NOMO-1 treated with DMSO at 0.1 percent for 48 hours (cell line): Measurements from ENCODE around the gene CCSER2.
"Not testable (repeated sequence)": the region's sequence is repeated elsewhere in the genome, so short reads cannot be mapped to it uniquely, and the experiment has no call there.

Experiments
- DNase-seq: peaks from one replicate; lab custom pipeline; 2025; ENCODE audit not compliant: unreplicated experiment; lab: John Stamatoyannopoulos, UW

The CCSER2 gene

DNA sequence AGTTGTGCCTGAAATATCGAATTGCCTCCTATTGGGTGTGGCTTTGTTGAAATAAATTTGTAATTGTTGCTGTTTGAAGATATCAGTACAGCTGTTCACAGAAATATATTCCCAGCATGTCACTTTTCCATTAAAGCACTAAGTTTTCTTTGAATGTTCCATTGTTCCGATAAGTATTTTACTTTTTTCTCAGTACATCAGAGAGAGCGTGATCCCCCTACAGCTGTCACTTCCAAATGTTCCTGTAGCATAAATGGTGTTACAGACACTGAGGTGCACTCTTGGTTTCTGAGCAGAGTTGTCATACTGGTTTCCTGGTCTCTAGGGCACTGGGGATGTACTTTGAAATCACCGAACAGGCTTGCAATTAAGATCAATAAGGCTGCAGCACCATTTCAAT is 189.2 kb downstream of the CCSER2 start:
- no peak for DNase-seq

DNA sequence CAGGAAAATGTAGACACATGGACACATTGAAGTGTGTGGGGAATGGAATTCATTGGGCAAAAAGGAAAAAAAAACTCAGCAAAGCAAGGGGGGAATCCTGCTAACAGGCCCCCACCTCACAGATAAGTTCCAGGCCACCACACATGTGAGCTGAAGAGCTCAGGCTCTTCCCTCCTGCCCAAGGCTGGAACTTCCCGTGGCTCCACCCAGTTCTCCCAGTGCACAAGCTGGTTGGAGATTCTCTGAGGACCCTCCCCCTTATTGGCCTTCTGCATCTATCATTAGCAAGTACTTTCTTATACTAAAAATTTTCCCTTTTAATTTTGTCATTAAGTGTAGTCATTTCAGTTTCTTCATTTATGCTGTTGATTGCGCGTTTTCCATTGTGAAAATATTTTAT is 190.8 kb downstream of the CCSER2 start:
- no peak for DNase-seq

DNA sequence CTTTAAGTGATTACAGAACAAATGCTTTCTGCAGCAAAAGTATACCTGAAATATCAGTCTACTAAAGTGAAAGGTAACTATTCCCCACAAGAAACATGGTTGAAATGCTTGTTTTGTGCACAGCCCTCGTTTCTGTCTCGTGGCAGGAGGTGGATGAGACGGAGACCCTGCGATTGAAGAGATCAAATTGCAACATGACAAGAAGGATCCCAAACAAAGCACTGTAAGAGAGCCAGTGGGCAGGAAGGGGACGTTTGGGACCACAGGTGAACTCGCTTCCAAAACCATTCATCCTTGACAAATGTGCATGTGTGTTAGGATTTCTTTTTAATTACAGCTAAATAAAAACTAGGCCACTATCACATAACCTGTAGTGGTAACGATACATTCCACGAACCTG is 192.6 kb downstream of the CCSER2 start:
- DNase-seq = no peak

DNA sequence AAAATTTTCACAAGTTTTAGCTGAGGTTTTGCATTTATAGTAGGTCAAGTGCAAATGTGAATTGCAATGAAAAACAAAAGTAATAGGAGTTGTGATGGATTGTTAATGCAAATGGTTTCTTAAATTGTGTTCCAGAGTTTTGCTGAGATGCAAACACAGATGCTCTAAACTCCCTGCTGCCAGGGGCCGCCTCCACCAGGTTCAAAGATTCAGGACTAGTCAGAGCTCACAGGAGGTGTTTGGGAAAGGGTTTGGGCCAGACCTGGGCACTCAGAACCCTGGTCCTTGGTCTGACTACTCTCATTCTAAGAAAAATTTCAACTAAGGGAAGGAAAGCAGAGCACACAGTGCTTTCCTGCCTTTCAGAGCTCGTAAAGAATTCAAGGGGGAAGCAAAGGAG is 193.1 kb downstream of the CCSER2 start:
- no peak for DNase-seq

DNA sequence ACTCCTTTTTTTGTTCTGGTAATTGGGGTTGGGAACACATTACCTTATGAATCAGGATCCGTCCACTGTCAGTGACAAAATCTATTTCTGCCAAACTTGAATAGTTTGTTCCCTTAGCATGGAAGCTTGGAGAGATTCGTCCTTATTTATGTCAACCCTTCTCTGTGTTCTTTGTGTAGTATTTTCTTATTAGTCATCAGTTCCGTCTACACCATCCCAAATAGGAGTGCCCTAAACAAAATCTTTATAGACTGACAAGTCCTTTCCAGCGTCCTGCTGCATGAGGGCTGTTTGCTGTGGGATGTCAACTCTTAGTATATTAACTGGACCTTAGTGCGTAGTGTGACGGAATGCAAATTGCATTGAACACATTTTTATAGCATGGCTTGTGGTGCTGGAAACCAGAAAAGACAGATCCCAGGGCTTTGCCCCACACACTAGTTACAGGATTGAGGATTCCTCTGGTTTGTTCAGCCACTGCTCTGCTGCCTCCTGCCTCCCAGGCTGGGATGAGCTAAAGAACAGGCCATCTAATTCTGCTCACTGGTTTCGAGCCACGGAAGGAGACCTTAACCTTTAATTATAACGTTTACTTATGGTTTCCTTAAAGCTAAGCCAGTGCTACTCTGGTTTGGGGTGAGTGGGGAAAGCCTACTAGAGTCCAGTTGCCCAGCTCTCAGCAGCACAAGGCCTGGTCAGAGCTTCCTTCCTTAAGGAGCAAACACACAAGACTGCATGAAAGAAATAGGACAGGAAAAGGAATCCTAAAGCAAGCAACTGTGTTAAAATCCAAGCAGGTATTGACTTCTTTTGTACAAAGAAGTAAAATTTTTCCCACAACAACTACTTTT is 194.4 kb downstream of the CCSER2 start:
- no peak for DNase-seq

DNA sequence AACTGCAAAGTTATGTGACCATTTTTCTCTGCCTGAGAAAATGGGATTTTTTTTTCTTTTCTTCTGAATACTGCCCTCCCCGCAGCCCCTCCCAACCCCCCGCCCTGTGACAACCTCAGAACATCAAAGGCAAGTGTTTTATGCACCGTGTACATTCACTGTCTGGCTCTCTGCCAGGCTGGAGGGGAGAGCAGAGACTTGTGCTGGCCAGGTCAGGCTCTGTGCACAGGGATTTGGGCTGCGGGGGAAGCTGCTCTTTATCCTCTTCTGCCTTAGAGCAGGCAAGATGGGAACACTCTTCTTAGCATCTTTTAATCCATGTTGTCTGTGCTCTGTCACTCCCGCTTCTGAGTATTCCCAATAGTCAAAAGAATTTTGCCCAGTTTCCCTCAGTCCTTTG is 195.1 kb downstream of the CCSER2 start:
- DNase-seq = no peak

DNA sequence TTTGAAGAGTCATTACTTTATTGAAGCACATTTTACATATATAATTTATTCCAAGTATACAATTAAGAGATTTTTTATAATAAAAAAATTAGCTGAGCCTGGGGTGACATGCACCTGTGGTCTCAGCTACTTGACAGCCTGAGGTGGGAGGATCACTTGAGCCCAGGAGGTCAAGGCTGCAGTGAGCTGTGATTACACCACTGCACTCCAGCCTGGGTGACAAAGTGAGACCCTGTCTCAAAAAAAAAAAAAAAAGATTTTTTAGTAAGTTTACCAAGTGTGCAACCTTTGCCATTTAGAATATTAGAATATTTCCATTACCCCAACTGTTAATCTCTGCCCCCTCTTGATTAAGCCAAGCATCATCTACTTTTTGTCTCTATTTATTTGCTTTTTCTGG is 196.0 kb downstream of the CCSER2 start:
- no peak for DNase-seq

DNA sequence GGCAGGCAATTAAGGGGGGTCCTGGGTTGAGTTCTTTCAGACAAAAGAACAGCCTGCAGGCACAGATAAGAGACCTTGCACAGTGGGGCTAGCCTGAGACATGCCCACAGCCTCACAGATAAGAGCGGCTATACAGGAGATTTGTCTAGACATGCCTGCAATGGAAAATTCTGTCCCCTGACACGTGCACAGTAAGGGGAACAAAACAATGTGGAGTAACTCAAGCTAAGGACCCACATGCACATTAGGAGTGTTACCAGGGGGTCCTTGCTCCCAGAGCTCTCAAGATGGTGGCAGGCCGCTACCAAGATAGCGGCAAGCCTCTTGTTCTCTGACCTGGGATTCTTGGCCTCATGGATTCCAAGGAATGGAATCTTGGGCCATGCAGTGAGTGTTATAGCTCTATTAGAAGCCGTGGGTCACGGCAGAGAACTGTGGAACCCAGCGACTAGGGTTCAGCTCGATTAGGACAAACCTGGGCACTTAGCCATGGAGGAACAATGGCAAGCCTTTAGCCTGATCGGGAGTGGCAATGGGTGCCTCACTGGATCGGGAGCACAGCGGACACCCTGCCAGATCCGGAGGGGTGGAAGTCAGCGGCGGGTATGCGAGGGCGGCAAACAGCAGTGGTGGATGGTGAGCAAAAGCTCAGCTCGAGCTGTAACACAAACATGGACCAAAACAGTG is 196.9 kb downstream of the CCSER2 start:
- no peak for DNase-seq

DNA sequence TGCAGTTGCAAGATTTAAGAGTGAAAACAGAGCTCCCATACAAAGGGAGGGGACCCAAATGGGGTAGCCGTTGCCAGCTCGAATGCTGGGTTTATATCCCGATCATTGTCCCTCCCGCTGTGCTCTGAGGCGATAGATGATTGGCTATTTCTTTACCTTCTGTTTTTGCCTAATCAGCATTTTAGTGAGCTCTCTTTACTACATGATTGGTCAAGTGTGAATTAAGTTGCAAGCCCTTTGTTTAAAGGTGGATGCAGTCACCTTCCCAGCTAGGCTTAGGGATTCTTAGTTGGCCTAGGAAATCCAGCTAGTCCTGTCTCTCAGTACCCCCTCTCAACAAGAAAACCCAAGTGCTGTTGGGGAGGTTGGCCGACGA is 197.4 kb downstream of the CCSER2 start:
- not testable (repeated sequence) for DNase-seq

DNA sequence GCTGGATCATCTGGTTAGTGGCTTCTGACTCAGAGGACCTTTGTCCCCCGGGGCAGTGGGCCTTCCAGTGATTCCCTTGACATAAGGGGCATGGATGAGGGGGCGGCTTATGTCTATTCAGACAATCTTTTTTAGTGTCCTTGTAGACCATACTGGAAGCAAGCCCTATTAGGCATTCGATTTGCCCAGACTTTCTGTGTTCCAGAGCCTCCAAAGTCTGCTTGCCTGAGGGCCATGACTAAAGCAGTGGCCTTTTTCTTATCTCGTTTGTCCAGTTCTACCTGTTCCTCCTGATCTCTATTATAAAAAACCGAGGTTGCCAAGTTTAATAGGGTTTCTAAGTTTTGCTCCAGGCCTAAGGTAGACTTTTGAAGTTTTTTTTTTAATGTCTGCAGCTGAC is 199.0 kb downstream of the CCSER2 start:
- not testable (repeated sequence) for DNase-seq

DNA sequence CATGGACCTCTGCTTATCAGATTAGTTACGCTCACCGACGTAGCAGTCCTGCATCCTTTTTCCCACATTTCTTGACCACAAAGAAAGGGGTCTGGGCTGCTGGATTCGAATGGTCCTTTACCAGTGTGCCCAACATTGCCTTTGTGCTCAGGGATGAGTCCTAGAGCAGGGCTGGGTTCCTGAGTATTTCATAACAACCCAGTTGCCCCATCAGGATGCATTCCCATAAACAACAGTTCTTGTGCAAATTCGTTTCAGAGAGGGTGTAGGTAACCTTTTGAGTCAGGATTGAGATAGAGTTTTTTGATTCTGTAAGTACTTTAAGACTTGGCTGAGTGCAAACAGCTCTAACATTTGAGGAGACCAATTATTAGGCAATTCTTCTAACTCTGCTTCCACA is 200.1 kb downstream of the CCSER2 start:
- DNase-seq = not testable (repeated sequence)

DNA sequence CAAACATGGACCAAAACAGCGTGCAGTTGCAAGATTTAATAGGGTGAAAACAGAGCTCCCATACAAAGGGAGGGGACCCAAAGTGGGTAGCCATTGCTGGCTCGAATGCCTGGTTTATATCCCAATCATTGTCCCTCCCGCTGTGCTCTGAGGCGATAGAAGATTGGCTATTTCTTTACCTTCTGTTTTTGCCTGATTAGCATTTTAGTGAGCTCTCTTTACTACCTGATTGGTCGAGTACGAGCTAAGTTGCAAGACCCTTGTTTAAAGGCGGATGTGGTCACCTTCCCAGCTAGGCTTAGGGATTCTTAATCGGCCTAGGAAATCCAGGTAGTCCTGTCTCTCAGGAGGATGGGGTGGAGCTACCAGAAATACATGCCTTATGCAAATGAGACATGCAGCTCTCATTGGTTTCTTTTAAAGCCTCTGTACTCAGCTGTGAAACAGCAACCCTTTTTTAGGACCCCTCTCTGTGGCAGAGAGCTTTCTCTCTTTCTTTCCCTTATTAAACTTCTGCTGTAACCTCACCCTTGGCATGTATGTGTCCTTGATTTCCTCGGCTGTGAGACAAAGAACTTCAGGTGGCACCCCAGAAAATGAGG is 202.4 kb downstream of the CCSER2 start:
- DNase-seq = no peak

DNA sequence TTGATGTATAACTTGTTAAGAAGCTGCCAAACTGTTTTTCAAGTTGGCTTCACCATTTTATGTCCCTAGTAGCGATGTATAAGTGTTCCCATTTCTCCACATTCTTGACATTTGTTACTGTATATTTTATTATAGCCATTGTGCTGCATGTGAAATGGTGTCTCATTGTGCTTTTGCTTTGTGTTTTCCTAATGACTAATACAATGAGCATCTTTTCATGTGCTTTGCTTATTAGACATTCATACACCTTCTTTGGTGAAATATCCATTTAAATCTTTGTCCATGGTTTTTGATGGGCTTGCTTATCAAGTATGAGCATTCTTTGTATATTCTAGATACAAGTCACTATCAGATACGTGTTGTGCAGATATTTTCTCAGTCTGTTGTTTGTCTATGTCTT is 203.0 kb downstream of the CCSER2 start:
- no peak for DNase-seq

DNA sequence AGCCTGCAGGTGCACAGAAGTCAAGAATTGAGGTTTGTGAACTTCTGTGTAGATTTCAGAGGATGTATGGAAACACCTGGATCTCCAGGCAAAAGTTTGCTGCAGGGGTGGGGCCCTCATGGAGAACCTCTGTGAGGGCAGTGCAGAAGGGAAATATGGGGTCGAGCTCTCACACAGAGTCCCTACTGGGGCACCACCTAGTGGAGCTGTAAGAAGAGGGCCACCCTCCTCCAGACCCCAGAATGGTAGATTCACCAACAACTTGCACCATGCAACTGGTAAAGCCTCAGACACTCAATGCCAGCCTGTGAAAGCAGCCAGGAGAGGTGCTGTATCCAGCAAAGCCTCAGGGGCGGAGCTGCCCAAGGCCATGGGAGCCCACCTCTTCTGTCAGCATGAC is 205.8 kb downstream of the CCSER2 start:
- DNase-seq = no peak

DNA sequence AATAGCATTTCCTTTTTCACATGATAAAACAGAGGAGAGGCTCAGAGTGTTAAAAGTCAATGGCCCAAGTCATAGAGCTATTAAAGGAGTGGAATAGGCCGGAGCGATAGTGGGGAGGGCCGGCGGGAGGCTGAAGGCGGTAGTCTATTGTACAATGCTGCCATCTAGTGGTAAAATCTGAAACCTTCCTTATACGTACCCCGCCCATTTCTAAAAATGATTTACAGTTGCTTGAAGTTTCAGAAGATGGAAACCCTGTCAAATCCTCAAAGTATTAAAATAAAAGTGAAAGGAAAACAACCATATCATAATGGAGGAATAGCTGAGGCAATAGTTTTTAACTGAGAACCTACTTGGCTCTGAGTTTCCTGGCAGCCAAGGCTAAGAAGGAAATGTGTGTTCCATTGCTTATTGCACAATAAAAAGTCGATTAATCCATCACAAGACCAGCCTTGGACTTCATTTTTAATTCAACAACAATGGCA is 209.1 kb downstream of the CCSER2 start:
- peak; percentile 67 for DNase-seq

DNA sequence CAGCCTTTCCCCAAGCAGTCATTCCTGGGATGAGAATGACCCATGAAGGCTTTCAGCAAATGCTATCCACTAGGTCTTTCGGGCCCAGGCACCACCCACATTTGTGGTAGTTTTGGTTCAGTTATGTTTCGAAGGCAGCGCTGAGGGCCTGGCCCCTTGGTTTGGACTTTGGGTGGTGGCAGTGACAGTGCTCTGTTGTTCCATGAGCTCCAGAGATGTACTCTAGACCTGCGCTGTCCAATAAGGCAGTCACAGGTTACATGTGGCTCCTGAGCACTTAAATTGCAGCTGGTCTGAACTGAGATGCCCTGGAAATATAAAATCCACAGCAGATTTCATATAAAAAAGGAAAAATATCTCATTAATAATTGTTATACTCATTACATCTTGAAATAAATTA is 209.6 kb downstream of the CCSER2 start:
- no peak for DNase-seq

DNA sequence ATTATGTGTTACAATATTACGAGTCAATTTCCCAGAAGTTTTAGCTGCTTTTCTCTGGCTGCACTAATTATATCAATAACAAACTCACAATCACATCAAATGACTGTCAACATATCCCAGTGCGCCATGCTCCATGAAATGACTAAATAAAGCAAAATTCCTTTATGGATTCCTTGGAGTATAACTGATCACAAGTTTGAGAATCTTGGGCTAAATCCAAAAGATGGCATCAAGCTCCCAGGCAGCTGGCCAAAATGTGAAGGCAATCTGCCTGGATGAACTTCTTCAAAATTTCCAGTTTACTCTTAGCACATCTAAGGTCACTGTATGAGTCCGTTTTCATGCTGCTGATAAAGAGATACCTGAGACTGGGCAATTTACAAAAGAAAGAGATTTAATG is 210.8 kb downstream of the CCSER2 start:
- no peak for DNase-seq

DNA sequence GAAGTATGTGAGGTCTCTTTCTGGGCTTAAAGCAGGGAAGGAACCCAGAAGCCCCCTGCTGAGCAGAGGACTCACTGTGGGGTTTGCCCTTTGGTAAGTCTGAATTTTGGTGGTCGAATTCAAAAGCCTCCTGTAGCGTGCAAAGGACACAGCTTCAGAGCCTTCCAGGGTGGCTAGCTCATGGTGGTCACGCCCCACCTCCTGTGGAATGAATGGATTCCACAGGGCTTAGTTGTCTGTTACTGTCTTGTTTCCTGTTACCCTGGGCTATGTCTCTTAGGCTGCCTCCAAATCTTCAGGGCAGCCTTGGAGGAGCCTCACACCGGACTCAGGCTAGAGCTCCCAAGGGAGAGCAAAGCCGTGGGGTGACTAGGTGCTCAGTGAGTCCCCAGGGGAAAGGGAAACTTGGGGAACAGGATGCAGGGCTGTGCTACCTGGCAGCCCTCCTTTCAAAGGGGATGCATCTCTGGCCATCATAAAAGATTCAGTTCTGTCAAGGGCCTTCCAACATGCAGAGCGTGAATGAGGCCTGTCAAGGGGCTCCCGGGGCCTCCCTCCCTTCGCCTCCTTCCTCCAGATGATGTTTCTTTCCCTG is 211.7 kb downstream of the CCSER2 start:
- DNase-seq = no peak

DNA sequence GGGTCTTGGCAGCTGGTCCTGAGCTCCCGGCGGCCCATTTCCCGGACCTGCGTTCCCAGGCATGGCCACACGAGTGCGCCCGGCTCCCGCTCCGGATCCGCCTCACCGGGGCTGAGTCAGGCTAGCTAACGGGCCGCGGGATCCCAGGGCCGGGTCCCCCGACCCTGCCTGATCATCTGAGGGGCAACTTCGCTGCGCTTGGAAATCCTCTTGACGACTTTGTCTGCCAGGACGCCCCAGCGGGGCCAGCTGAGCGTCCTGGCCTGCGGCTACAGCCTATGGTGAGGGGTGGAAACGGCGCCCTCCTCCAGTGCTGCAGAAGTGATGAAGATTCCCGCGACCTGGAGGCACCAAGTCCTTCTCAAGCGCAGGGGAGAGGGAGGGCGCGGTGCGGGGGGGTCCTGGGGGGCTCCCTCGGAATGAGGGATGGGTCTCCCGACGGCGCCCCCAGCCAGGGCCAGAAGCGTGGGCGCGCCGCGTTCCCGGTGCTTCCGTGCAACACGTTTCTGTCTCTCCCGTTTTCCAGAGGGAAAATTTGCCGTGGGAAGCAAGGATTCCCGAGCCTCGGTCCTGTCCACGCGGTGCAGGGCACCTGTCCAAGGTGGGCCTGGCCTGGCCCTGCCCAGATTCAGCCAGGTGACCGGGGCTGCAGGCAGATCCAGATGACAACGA is 212.4 kb downstream of the CCSER2 start:
- peak; percentile 29 for DNase-seq

DNA sequence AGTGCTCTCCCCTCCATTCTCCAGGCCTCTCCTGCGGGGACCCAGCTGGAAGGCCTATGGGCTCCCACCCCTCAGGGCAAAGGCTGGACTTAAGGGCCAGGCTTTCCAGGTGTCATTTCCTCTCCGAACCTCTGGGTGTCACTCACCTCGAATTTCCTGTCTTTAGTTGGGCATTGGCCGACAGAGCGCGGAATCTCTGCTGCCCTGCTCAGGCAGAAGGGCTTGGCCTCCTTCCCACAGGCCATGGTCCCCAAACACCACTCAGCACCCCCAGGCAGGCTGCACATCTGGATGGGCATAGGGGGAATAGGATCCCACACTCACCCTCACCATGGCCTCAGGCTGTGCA is 212.9 kb downstream of the CCSER2 start:
- DNase-seq = no peak
